Duodenal mucosa (tissue), 2 donors: Measurements from ENCODE around the gene FAM181A.
A peak's percentile ranks its signal among the peaks of the same experiment; 100 is the strongest.

Experiments
- H3K27ac ChIP-seq: one replicate; pipeline ENCODE4 v1.7.0; 2013; ENCODE audit warnings: low read depth, low read length
- H3K27me3 ChIP-seq, 2 donors: one replicate each; pipeline ENCODE4 v1.7.0; 2013; ENCODE audit warnings: low read length in 2 of 2, control low read depth in 1 of 2; ENCODE audit not compliant: insufficient read depth in 2 of 2, control insufficient read depth in 1 of 2
- H3K36me3 ChIP-seq, 2 donors: one replicate each; pipeline ENCODE4 v1.7.0; 2013; ENCODE audit warnings: low read length in 2 of 2, control low read depth in 1 of 2; ENCODE audit not compliant: insufficient read depth in 2 of 2, control insufficient read depth in 1 of 2
- H3K4me1 ChIP-seq, 2 donors: one replicate each; pipeline ENCODE4 v1.7.0; 2013; ENCODE audit warnings: low read length in 2 of 2, control low read depth in 1 of 2; ENCODE audit not compliant: insufficient read depth in 2 of 2, control insufficient read depth in 1 of 2
- H3K4me3 ChIP-seq, 2 donors: one replicate each; pipeline ENCODE4 v1.7.0; 2013; ENCODE audit warnings: low read length in 2 of 2, low read depth in 1 of 2
- H3K9ac ChIP-seq, 2 donors: one replicate each; pipeline ENCODE4 v1.7.0; 2013; ENCODE audit warnings: low read length in 2 of 2, low read depth in 1 of 2
- H3K9me3 ChIP-seq, 2 donors: one replicate each; pipeline ENCODE4 v1.7.0; 2013; ENCODE audit warnings: low read length in 2 of 2, control low read depth in 1 of 2; ENCODE audit not compliant: control insufficient read depth in 1 of 2

Gene FAM181A

DNA sequence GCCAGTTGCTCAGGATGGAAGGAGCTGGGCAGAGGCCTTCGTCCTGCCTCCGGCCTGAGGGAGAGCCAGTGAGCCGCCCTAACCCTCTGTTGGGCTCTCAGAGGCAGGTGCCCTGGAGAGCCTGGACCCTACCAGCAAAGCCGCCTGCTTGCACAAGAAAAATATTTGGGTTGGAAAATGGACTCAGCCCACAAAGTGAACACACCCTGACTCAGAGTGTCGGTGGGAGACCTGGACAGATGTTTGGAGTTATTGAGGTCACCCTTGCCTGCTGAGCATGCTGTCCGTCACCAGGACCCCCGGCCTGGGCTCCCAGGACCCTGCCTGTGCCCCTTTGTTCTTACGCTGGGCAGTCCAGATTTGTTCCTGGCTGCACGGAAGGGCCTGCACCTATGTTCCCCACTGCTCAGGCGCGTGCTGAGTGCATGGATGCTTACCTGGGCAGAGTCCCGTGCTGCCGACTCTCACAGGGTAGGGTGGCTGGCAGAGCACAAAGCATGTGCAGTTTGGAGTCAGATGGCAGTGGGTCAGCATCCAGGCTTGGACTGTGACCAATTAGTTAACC, 22.4 kb downstream of the FAM181A start:
- no peaks in the 10 kb centered on the region for H3K27me3 ChIP-seq
- H3K4me1 ChIP-seq = peaks cover 16% of the 10 kb centered on the region in 2 donors
- peaks cover 12 to 31% of the 10 kb centered on the region in 2 donors for H3K36me3 ChIP-seq
- H3K9me3 ChIP-seq = no peaks in the 10 kb centered on the region
- H3K9ac ChIP-seq = no peak overlapping the region
- H3K27ac ChIP-seq = no peak overlapping the region
- no peak overlapping the region for H3K4me3 ChIP-seq

DNA sequence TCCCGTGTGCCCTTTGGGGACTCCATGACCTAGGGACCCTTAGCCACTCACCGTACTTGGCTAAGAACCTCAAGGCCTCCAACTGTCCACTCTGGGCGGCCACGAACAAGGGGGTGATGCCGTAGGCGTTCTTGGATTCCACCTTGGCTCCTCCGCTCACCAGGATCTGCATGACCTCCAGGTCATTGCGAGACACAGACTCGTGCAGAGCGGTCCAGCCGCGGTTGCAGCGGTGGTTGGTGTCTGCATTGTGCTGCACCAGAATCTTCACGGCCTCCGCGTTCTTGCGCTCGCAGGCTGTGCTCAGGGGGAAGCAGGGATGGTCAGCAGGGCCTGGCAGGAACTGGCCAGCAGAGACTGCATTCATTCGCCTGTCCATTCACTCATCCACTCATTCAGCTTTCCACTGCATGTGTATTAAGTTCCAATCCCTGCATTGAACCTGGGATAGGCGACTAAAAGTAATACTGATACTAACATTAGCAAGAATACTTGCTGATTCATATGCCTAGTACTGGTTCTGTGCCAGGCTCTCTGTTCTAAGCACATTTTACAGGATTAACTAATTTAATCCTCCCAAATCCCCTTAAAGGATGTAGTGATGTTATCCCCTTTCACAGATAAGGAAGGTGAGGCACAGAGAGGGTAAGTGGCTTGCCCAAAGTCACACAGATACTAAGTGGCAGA, 23.9 kb downstream of the FAM181A start:
- no peaks in the 10 kb centered on the region for H3K9me3 ChIP-seq
- no peak overlapping the region for H3K4me3 ChIP-seq
- no peak overlapping the region for H3K27ac ChIP-seq
- no peak overlapping the region for H3K9ac ChIP-seq
- peaks cover 16 to 19% of the 10 kb centered on the region in 2 donors for H3K4me1 ChIP-seq
- no peaks in the 10 kb centered on the region for H3K27me3 ChIP-seq
- peaks cover 10 to 26% of the 10 kb centered on the region in 2 donors for H3K36me3 ChIP-seq

DNA sequence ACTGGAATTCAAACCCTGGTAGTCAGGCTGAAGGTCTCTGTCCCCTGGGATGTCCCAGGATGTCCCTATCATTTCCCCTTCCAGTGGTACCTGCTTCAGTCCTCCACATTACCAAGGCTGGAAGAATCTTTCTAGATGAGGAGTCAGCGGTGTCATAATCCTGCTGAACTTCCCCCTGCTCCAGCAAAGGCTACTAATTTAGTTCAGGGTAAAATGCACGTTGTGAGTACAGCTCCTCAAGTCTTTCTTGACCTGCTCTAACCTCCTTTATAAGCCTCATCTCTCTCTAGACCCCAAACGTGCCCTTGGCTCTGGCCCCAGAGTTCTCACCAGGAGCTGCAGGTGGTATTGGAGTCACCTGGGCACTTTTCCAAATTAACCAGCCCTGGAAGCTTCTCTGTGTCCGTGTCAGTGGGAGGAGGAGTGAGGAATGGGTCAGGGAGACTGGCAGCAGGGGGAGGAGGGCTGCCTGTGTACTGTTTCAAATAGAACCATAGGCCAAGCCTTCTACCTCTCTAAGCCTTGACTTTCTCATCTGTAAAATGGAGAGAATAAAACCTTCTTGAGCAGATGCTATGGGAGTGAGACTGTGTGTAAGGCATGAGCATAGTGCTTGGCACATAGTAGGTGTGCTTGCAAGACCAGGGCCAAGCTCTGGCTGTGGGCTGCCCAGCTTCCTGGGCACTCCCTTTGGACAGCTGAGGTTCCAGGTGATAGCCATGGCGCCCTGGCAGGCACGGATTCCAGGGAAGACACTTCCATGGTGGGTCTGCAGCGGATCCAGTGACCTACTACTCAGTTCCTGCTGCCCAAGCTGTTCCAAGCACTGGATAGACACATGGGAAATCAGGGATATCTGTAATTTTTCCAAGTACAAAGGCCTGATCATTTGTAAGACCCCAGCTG, 24.7 kb downstream of the FAM181A start:
- peaks cover 16 to 25% of the 10 kb centered on the region in 2 donors for H3K4me1 ChIP-seq
- no peak overlapping the region for H3K9ac ChIP-seq
- H3K36me3 ChIP-seq = peaks cover 10 to 19% of the 10 kb centered on the region in 2 donors
- no peaks in the 10 kb centered on the region for H3K27me3 ChIP-seq
- H3K27ac ChIP-seq = no peak overlapping the region
- H3K4me3 ChIP-seq = no peak overlapping the region
- no peaks in the 10 kb centered on the region for H3K9me3 ChIP-seq

DNA sequence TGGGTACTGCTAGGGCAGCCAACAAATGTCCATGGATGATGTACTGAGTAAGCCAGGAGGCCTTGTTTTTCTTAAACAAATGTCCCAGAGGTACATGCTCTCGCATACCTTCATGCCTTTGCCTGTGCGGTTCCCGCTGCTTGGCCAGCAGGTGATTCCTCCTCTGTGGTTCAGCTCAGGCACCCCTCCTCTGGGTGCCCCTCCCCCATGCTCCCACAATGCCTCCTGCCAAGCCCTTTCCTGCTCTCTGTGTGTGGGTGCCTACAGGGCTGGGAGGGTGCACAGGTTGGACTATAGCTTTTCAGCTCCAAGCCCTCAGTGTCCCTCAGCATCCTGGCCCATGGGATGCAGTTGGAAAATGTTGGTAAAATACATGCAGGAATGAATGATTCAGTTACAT, 25.7 kb downstream of the FAM181A start:
- Histone ChIP-seq H3K27ac (no peak overlapping the region), H3K4me1 (peaks cover 24 to 33% of the 10 kb centered on the region in 2 donors), H3K4me3 (peak overlapping the region in 1 of 2 donors; percentile 44), H3K9ac (no peak overlapping the region), H3K27me3 (no peaks in the 10 kb centered on the region), H3K36me3 (peaks cover 10 to 14% of the 10 kb centered on the region in 2 donors), H3K9me3 (no peaks in the 10 kb centered on the region)

DNA sequence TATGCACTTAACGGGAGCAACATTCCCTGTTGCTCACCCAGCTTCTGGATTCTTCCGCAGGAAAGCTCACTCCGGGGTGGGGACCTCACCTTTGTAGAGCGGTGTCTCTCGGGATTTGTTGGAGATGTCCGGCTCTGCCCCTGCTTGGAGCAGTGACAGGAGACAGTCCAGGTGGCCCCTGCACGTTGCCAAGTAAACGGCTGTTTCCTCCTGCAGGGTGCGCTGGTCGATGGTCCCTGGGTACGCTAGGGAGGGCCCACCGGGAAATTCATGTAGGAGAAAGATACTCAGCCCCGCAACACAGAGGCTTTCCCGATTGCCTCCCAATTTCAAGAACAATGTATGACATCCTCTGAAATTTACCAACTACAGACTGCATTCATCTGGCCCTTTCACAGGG, 26.1 kb downstream of the FAM181A start:
- Histone ChIP-seq H3K9me3 (no peaks in the 10 kb centered on the region), H3K27ac (no peak overlapping the region), H3K4me3 (peak overlapping the region; percentile 33 to 44), H3K36me3 (peaks cover 10 to 11% of the 10 kb centered on the region in 2 donors), H3K4me1 (peaks cover 28 to 38% of the 10 kb centered on the region in 2 donors), H3K27me3 (no peaks in the 10 kb centered on the region), H3K9ac (peak overlapping the region; percentile 34 to 44)

DNA sequence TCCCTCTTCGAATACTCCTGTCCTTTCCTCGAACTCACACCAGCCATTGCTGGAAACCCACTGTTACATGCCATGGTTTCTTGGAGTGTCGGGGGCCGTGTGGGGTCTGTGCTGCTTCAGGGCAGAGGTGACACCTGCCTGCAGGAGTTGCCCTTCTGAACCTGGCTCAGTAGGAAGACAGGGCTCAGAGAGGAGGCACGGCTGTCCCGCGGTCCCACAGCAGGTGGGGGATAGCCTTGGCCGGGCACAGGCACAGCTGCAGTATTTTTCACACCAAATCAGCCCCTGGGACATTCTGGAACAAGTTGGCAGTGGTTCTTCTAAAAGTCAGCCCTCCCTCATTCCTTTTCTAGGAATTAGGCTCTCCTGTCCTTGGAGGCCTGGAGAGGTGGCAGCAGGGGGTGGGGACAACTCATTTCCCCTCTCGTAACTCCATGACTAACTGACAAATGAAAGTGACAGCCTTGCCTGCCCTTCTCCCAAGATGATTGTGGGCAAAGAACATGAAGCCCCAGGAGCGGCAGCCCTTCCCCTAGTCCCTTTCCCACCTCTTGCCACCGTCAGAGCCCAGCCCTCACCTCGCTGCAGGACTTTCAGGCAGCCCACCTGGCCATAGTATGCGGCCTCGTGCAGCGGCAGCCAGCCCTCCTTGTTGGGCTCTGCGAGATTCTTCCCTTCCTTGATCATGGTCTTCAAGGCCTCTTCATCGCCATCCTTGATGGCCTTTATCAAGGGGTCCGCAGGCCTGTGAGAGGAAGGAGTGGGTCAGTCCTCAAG, 26.8 kb downstream of the FAM181A start:
- Histone ChIP-seq H3K36me3 (peaks cover 9 to 10% of the 10 kb centered on the region in 2 donors), H3K9ac (peak overlapping the region; percentile 34 to 44), H3K9me3 (no peaks in the 10 kb centered on the region), H3K27me3 (no peaks in the 10 kb centered on the region), H3K4me3 (peak overlapping the region; percentile 33 to 44), H3K4me1 (peaks cover 35 to 44% of the 10 kb centered on the region in 2 donors), H3K27ac (peak overlapping the region; percentile 24)

DNA sequence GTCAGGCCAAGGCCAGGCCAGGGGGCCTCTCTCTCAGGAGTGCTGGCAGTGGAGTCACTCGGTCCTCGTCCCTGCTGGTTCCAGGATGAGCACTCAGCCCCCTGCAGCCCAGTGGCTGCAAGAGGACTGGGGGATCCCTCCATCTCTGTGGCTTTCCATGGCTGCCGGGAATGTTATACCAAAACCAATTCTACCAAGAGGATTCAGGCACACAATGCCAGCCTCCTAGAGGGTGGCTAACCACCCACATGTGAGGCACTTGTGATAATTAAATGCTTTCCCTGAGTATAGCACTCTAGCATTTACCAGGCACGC, 27.3 kb downstream of the FAM181A start:
- Histone ChIP-seq H3K9me3 (no peaks in the 10 kb centered on the region), H3K9ac (peak overlapping the region in 1 of 2 donors; percentile 44), H3K4me1 (peaks cover 40 to 50% of the 10 kb centered on the region in 2 donors), H3K27me3 (no peaks in the 10 kb centered on the region), H3K36me3 (peaks cover 5 to 7% of the 10 kb centered on the region in 2 donors), H3K27ac (peak overlapping the region; percentile 24), H3K4me3 (peak overlapping the region; percentile 33 to 44)

DNA sequence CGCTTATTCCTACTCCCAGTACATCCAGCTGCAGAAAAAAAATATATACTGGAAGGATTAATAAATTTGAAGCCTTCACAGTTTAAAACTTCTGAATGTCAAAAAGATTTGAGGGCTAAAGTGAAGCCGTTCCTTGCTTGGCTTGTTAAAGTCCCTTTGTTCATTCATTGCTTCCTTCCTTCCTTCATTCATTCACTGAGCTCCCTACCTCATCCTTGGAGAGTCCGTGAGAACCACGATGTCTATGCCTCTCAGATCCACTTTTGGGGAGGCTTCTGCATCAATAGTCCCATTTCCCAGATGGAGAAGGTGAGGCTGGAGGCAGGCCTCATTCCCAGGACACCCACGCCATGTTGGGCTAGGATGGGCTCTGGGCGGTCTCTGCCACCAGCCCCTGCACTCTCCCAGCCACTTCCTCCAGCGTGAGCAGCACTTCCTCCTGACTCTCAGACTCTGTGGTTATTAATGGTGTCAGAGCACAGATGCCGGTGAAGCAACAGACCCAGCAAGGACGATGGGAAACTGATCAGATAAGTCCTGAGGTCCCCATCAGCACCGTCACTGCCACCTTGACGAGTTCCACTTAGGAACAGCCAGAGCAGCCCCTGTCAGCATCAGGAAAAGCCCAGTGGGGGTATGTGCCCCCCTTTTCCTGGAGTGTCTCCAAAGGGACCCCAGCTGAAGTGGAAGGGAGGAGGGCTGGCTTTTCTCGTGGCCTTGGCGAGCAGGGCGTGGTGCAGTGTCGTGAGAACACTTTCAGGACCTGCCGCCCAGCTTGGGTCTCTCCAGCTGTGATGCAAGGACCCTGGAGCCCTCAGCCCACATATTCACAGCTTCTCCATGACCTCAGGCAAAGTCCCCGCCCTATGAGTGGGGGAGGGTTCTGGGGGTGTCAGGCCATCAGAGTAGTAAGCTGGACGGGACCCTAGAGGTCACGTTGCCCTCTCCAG, 28.0 kb downstream of the FAM181A start:
- peak overlapping the region; percentile 41 to 58 for H3K9ac ChIP-seq

More for the DNA sequence above, 28.0 kb downstream of the FAM181A start:
- Histone ChIP-seq H3K27ac (peak overlapping the region; percentile 65), H3K36me3 (peaks cover 0 to 3% of the 10 kb centered on the region in 2 donors), H3K27me3 (no peaks in the 10 kb centered on the region), H3K9me3 (no peaks in the 10 kb centered on the region), H3K4me3 (peak overlapping the region; percentile 33 to 44), H3K4me1 (peaks cover 47 to 57% of the 10 kb centered on the region in 2 donors)
